ENCODE results near the gene CCDC185.

Gene CCDC185

DNA sequence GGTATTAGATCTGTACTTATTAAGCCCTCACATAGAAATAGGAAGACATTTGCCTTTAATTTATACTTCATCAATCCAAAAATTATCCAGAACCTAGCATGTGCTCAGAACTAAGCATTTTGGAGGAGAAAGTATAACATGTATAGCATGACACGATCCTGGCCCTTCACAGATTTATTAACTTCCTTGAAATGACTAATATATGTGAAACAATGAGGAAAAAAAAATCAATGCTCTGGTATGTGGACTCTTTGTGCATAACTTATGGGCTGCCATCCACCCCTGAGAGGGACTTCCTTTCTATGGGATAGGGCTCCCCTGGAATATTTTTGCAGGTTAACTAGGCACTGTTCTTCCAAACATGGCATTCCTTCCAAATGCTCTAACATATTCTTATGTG lies 36.6 kb downstream of the CCDC185 start:
- H3K27me3 Mint-ChIP-seq = peaks cover 7 to 15% of the 10 kb centered on the region in 2 donors
- no peak for DNase-seq
- no peaks in the 10 kb centered on the region for H3K36me3 Mint-ChIP-seq

DNA sequence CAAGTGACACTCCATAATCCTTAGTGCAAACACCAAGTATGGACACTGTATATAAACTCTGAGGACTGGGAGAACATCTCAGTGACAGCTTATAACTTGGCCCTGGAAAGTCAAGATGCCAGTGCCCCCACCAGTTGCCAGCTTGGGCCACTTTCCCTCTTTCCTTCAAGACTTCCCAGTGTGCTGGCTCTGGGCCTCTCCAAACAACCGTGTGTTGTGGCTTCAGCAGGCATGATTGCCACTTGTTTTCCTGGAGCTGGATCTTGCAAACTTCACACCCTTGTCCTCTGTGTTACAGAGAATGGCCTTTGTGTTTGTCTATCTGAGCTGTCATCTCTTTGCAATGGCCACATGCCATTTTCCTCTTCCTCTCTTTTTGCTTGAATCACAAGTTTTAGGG lies 37.0 kb downstream of the CCDC185 start:
- peaks cover 7 to 15% of the 10 kb centered on the region in 2 donors for H3K27me3 Mint-ChIP-seq
- ATAC-seq (replicated peaks) (no peak), DNase-seq (no peak)
- H3K4me3 Mint-ChIP-seq = no peak overlapping the region
- H3K9me3 Mint-ChIP-seq = peaks cover 4 to 6% of the 10 kb centered on the region in 2 donors
- no peaks in the 10 kb centered on the region for H3K36me3 Mint-ChIP-seq
- H3K27ac Mint-ChIP-seq = no peak overlapping the region
- H3K4me1 Mint-ChIP-seq = no peaks in the 10 kb centered on the region

More for the DNA sequence above, 36.6 kb downstream of the CCDC185 start:
- no peaks in the 10 kb centered on the region for H3K4me1 Mint-ChIP-seq
- H3K9me3 Mint-ChIP-seq = peaks cover 4 to 6% of the 10 kb centered on the region in 2 donors
- no peak for ATAC-seq (replicated peaks)
- no peak overlapping the region for H3K27ac Mint-ChIP-seq
- H3K4me3 Mint-ChIP-seq = no peak overlapping the region

- no peaks in the 10 kb centered on the region for H3K36me3 Mint-ChIP-seq
- no peak for ATAC-seq (replicated peaks)
These were observed 43.9 kb downstream of the CCDC185 start for GRCh38 chr1:223437151-223437550.

GRCh38 chr1:223443397-223443796 lies 50.2 kb downstream of the CCDC185 start:
- H3K27me3 Mint-ChIP-seq = peaks cover 13 to 14% of the 10 kb centered on the region in 2 donors
- ATAC-seq (replicated peaks) (no peak), DNase-seq (no peak)
- H3K36me3 Mint-ChIP-seq = peaks cover 0 to 6% of the 10 kb centered on the region in 2 donors
- no peak overlapping the region for H3K27ac Mint-ChIP-seq
- H3K4me3 Mint-ChIP-seq = no peak overlapping the region
- H3K4me1 Mint-ChIP-seq = no peaks in the 10 kb centered on the region
- peaks cover 13 to 25% of the 10 kb centered on the region in 2 donors for H3K9me3 Mint-ChIP-seq

More at GRCh38 chr1:223437151-223437550, 43.9 kb downstream of the CCDC185 start:
- H3K27me3 Mint-ChIP-seq = peaks cover 0 to 2% of the 10 kb centered on the region in 2 donors
- no peak for DNase-seq
- H3K9me3 Mint-ChIP-seq = peaks cover 1 to 3% of the 10 kb centered on the region in 2 donors
- H3K27ac Mint-ChIP-seq = no peak overlapping the region
- no peak overlapping the region for H3K4me3 Mint-ChIP-seq
- H3K4me1 Mint-ChIP-seq = no peaks in the 10 kb centered on the region

GRCh38 chr1:223444411-223444810 lies 51.2 kb downstream of the CCDC185 start:
- no peaks in the 10 kb centered on the region for H3K4me1 Mint-ChIP-seq
- no peak for ATAC-seq (replicated peaks)
- peaks cover 0 to 6% of the 10 kb centered on the region in 2 donors for H3K36me3 Mint-ChIP-seq
- H3K27ac Mint-ChIP-seq = no peak overlapping the region
- H3K4me3 Mint-ChIP-seq = no peak overlapping the region
- peaks cover 13 to 25% of the 10 kb centered on the region in 2 donors for H3K9me3 Mint-ChIP-seq
- peaks cover 13 to 15% of the 10 kb centered on the region in 2 donors for H3K27me3 Mint-ChIP-seq
- no peak for DNase-seq

All from stimulated activated naive B cell treated with anti-CD40 and anti-IgM and Interleukin-4, amounts not matched to agents 10 μg/mL and 1 μg/mL and 100 μg/mL, for 72 hours (primary cell).